HK-2 (cell line): ENCODE results near the gene PRKG1.

Experiments
- DNase-seq: peaks from one replicate; pipeline ENCODE4 v3.0.0-alpha.2; 2018; ENCODE audit not compliant: unreplicated experiment

The PRKG1 gene

DNA sequence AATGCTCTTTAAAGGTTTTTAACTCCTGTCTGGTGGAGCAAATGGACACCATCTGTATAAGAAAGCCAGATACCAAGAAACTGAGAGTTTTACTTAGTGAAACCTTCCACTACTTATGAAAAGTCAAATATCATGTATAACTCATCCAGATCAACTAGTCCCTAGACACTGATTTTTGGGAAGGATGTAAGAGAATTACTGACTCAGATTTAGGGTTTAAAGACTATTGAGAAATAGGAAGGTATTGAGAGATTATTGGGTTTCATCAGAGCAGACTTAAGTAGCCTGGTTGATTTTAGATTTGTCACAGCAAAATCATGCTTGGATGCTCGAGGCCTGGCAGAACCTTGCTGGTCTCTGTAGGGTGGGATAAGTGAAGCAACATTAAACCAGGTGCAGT, 622.0 kb downstream of the PRKG1 start:
- DNase-seq, result no peak

- no peak for DNase-seq
Measured at GRCh38 chr10:51698473-51699063, 624.3 kb downstream of the PRKG1 start.

GRCh38 chr10:51699145-51699474, 624.8 kb downstream of the PRKG1 start:
- no peak for DNase-seq

GRCh38 chr10:51699475-51700227, 625.4 kb downstream of the PRKG1 start, which contains the start of gene CSTF2T:
TSS of gene CSTF2T (minus strand) at chr10:51699595. CDS start at chr10:51699549, 46 bp downstream.
- peak; percentile 89 for DNase-seq

- peak; percentile 47 for DNase-seq
Measured at GRCh38 chr10:51700228-51700817, 626.0 kb downstream of the PRKG1 start.

- DNase-seq, result no peak
Measured at GRCh38 chr10:51705774-51706173, 631.5 kb downstream of the PRKG1 start.

- DNase-seq, result no peak
Measured at GRCh38 chr10:51706225-51706624, 631.9 kb downstream of the PRKG1 start.

DNA sequence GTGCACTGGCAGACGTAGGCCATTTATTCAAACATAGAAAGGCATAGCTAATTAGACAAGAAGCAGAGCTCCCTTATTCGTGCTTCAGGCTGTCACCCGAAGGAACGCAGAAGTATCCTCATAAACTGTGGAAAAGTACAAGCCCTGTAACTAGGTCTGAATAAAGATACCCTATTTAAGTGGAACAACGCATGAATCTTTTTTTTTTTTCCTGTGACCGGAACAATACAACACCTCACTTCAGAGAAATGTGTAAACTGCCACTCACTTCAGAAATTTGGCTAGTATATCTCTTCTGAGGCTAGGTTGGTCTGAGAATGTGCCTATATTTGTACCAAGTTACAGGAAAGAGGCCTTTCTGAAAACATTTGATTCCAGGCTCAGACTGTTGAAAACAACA, 633.1 kb downstream of the PRKG1 start:
- DNase-seq, result no peak

- DNase-seq, result no peak
Measured at GRCh38 chr10:51707821-51708424, 633.6 kb downstream of the PRKG1 start.

DNA sequence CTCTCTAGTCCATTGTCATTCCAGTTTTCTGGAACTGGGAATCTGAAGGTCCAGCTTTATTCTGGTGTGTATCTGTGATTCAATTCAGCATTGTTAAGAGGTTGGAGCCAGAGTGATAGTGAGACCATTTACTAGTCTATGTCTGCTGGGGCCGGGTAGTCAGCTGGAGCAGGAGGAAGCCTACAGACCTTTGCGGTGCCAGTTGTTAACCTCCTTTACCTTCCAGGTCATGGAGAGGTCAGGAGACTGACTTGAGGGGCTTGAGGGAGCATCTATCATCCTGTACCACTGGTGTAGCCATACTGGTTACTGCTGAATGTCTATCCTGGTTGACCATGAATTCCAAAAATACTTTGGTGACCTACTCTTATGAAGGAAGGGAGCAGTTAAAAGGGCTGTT, 634.3 kb downstream of the PRKG1 start:
- DNase-seq, result no peak

GRCh38 chr10:51709324-51709972, 635.2 kb downstream of the PRKG1 start:
- no peak for DNase-seq

GRCh38 chr10:51711519-51711891, 637.2 kb downstream of the PRKG1 start:
- DNase-seq, result no peak

DNA sequence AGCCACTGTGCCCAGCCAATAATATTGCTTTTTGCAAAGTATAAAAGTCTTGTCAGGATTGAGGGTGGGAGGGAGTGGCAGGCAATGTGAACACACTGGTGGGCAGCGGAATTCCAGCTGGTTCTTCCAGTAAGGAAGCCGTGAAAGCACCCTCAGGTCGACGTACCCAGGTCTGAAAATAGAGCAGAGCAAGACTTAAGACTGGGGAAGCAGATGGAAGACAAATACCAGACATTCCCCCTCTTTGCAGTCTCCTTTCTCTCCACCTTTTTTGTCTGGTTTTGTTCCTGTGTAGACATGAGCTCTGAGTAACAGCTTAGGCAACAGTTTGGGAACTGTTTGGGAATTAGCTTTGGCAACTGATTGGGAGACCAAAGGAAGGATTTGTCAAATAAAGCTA, 642.7 kb downstream of the PRKG1 start:
- no peak for DNase-seq

DNA sequence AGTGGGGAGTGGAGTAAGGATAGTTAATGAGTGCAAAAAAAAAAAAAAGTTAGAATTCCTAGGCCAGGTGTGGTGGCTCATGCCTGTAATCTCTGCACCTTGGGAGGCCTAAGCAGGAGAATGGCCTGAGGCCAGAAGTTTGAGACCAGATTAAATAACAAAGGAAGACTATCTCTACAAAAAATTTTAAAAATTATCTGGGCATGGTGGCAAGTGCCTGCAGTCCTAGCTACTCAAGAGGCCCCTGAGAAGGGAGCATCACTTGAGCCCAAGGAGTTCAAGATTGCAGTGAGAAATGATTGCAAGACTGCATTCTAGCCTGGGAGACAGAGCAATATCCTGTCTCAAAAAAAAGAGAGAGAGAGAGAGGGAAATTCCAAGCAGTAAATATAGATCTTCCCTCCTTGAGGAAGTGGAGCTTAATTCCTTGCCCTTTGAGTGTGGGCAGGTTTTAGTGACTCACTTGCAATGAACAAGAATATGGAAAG, 644.6 kb downstream of the PRKG1 start:
- peak; percentile 7 for DNase-seq

DNA sequence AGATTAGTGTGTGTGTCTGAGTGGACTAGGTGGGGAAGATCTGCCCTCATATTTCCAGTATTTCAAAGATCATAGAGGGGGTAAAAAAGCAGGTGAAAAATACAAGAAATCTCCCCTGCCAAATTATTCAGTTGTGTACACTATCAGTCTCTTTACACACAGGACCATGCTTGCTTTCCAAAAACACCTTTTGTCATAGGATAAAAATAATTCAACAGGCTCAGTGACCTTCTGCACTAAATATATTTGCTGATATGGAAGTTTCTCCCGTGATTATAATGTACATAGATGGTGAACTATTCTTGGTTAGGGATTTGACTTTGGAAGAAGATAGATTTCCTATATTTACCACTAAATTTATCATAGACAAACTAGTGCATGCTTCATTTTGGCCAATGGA, 649.8 kb downstream of the PRKG1 start:
- DNase-seq, result no peak

DNA sequence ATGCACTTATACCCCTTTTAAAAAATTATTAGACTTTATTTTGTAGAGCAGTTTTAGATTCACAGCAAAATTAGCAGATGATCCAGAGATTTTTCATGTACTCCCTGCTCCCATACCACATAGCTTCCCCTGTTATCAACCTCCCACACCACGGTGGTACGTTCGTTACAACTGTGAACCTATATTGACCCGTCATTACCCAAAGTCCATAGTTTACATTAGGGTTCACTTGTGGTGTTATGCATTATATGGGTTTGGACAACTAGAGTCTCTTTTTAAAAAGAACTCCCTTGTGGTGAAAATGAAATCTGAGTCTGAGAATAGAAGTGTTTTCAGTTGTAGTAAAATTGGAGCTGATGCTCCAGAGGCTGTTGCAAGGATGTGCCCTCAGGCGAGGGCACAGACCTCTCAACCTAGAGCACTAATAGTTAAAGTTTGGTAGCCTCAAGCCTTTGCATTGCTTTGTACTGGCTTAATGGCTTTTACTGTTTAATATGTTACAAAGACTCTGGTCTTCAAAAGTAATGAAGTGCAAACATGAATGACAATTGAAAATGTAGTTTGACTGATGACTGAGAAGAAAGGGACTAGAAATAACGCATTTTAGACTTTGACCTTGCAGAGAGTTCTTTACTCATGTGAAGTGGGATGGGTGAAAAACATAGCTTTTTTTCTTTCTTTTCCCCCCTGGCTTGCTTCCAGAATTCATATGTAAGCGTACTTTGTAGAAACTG, 655.7 kb downstream of the PRKG1 start:
- no peak for DNase-seq

DNA sequence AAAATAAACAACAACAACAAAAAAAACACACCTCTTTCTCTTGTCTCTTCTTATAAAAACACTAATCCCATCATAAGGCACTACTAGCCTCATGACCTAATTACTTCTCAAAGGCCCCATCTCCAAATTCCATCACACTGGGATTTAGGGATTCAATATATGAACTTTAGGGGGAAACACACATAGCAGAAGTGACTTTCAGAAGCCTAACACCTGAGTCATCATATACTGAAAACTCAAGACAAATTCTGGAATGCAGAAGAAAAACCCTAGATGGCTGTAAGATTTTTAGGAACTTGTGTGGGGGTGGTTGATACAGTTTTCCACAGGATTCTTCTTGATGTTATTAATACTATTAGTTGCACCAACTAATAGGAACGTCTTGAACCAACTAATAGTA, 658.8 kb downstream of the PRKG1 start:
- no peak for DNase-seq

GRCh38 chr10:51743146-51743545, 668.9 kb downstream of the PRKG1 start:
- no peak for DNase-seq

DNA sequence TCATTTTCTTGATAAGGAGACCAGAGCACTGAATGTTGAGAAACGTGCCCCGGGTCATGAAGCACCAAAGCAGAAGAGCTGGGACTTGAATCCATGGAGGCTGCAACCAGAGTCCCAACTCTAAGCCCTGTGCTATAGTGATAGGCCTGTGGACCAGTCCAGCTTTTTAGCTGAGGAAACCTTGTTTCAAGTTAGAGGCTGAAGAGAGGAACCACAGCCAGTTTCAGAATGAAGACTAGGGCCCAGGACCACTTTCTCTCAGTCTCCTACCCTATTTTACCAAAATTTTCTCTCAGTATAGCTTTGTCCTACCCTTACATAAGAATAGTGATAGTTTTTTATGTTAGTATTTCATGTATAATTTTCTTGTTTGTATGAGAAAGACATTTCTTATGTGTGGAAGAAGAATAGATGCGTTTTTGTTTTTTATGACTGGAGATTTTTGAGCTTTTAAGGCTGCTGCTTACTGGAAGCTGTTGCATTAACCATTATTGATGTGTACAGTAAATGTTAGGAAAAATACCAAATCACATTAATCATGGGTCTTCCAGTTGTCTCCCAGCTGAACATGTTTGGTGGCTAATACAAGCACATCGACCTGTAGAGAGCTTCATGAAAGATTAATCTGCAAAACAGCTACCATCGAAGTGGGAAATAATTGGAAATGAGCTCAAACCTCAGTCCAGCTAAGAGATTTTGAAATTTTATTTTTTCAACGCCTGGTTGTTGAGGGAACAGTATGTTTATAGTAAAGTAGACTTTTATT, 670.1 kb downstream of the PRKG1 start:
- no peak for DNase-seq

- no peak for DNase-seq
Measured at GRCh38 chr10:51745397-51745796, 671.1 kb downstream of the PRKG1 start.

- no peak for DNase-seq
Measured at GRCh38 chr10:51747216-51747615, 672.9 kb downstream of the PRKG1 start.
